Raji (cell line): ENCODE results near the gene BCAS1.

Experiments used
- POLR2A ChIP-seq: IDR thresholded peaks from 2 replicates; pipeline ENCODE4 v1.6.1; 2011; ENCODE audit warnings: low read depth, low read length, control low read depth; ENCODE audit not compliant: insufficient read depth

The BCAS1 gene

DNA sequence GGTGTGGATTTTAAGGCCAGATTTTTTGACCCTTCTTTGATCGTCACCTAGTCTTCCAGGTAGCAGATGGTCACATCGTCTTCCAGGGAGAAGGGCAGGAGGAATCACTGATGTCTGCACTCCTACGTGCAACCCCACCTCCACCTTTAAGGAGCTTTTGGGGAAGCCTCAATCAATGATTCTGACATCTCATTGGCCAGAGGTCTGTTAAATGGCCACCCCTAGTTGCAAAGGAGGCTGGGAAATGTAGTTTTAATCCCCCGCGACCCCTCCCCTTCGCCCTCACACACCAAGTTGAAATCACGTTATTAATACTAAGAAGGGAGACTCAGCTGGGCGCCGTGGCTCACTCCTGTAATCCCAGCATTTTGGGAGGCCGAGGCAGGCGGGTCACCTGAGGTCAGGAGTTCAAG lies 151.4 kb downstream of the BCAS1 start:
- no peak for TF ChIP-seq POLR2A

- no peak for TF ChIP-seq POLR2A
Measured at GRCh38 chr20:53918020-53918311, 152.4 kb downstream of the BCAS1 start.

DNA sequence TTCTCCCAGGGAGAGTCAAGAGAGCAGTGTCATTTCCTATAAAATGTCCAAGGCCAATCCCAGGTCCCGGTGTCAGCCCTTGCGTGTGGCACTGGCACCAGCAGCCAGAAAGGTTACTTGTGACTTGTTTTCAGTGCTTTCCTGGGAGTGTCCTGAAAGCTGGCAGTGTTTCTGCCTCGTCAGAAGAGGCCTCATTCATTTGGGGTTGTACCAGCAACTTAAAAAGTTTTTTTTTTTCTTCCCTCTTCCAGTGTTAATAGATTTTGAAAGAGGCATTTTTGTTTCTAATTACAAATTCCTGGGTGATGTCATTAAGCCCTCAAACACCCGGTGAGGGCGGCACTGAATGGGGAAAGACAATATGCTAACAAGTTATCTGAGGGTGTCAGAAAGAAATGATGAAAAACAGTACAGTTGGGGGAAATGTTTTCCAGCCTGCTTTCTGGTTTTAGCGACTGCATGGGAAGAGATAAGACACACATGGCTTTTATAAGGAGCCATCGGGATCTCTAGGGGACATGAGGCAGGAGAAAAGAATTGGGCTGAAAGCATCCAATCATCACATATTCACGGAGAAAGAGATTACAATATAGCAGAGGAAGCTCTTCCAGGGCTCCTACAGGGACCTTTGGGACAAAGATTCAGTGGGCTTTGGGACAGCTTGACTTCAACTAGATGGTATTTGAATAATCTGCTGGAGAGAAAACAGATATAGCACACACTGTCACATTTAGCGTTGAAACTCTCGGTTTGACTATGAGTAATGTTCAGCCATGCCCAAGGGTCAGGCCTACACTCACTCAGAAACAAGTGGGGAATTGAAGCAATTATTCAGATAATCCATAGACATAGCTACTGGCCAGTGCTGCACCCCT lies 153.0 kb downstream of the BCAS1 start:
- no peak for TF ChIP-seq POLR2A

DNA sequence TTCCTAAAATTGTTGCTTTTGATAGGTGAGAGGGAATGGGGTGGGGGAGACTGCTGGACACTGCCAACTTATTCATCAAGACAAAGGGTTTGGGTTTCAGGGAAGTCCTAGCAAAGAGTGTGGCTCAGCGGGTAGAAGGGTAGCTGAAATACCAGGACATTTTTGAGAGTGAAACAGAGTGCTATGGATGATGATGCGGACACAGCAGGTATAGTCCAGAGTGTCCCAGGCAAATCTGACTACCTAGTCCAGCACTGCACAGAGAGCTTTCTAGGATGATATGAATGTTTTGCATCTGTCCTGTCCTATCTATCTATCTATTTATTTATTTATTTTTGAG lies 154.3 kb downstream of the BCAS1 start:
- TF ChIP-seq POLR2A: no peak

DNA sequence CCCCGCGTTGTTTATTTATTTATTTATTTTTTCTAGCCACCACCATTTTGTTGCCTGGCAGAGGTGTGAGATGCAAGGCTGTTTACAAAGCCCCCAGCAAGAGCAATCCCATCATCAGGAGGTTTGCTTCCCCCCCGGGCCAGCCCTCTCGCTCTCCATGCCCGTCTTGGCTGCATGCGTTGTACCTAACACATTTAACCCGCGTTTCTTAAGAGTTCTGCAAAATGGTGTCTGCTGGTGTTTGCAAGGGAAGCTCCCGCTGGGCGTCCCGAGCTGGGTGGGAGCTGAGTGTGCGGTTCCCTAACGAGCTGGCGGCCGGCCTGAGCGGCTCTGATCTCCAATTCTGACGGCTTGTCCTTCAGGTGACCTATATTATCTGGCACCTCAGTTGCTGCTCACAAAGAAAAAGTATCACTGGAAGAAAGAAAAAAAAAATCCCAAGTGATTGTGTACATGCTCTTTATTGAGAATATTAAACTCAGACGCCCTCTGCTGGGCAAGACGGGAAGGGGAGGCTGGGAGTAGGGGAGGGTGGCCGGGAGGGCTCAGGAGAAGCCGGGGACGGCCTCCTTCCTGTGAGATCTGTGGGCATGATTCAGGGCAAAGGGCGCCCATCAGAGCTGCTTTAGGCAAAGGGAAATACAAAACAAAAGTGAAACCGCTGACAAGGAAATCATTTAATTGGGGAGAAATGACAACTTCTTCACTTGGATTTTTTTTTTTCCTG lies 154.8 kb downstream of the BCAS1 start:
- 0 out of 2 replicates have a peak, but pooled peaks have one; percentile 25 for TF ChIP-seq POLR2A

- TF ChIP-seq POLR2A: no peak
Measured at GRCh38 chr20:53914781-53915445, 155.5 kb downstream of the BCAS1 start.

GRCh38 chr20:53914091-53914780 lies 156.2 kb downstream of the BCAS1 start:
- no peak for TF ChIP-seq POLR2A

DNA sequence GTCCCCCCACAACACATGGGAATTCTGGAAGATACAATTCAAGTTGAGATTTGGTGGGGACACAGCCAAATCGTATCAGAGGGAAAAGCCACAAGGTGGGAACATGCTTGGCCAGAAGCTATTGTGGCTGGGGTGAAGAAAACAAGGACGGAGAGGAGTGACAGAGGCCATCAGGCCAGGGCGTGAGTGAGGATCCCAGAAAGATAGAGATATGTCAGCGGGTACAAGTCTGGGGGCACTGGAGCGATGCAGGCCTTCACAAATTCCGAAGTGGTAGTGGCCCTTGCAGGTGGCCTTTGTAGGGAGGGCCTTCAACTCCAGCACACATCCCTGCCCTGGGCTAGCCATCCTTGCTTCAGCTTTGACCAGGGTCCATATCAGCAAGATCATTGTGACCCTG lies 159.1 kb downstream of the BCAS1 start:
- no peak for TF ChIP-seq POLR2A

DNA sequence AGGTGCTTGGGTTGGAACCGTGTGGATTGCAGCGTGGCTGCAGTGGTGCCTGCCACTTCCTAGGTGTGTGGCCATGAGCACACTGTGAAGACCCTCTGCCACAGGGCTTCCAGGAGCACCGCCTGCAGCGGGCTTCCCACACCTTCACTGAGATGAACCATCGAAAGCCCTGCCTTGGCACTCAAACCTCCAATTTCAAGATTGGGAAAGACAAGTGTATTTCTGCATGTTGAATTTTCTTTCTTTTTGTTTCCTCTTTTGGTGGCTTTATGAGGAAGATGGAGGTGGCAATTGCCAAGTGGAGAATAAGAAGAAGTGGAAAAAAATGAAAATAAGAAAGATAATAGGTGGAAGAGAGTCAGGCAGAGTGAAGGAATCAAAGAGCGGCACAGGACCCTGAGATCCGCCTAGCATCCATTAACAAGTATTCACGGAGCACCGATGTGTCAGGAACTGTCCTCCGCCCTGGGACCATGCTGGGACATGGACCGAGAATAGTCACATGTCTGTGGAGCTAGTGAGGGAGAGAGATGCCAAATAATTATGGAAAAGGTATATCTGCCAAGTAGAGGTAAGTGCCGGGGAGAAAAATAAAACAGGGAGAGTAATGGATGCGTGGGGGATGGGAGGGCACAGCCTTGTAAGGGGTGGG lies 159.9 kb downstream of the BCAS1 start:
- no peak for TF ChIP-seq POLR2A

DNA sequence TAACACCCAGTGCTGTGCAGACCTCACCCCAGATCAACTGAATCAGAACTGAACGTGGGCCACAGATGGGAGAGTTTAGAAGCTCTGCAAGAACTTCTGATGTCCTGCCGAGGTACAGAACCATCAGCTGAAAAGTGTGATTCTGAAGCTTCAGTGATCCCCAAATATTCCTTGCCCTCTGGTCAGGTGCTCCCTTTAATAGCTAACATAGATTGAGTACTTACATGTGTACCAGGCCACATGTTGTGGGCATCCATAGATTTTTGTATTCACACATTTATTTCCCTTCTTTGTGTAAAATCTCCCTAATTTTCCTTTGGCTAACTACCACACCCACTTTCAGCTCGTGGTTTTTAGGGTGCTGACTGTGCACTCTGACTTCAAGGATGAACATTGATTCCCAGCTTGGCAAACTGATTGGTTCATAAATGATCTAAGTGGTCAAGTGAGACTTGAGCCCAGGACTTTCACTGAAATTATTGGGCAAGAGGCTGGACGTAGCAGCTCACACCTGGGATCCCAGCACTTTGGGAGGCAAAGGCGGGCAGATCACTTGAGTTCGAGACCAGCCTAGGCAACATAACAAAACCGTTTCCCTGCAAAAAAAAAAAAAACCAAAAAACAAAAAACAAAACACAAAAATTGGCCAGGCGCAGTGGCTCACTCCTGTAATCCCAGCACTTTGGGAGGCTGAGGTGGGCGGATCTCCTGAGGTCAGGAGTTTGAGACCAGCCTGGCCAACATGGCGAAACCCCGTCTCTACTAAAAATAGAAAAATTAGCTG lies 162.2 kb downstream of the BCAS1 start:
- no peak for TF ChIP-seq POLR2A

- TF ChIP-seq POLR2A: no peak
Measured at GRCh38 chr20:53905820-53906191, 164.6 kb downstream of the BCAS1 start.

GRCh38 chr20:53905019-53905819 lies 165.2 kb downstream of the BCAS1 start:
- no peak for TF ChIP-seq POLR2A

- TF ChIP-seq POLR2A: no peak
Measured at GRCh38 chr20:53904261-53904660, 166.1 kb downstream of the BCAS1 start.

DNA sequence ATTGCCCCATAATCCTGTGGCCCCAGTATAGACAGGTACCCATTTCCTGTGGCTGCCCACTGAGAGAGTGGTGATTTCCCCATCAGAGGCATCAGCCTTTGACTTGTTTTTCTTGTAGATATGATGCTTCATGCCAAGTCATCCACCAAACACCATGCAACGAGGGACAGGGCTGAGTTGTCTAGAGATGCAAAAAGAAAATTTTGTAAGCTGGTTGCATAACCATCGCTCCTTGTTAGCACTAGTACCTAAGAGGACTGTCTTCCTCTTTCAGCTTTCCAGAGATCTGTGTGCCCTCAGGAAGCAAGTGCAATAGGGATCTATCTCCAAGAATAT lies 166.8 kb downstream of the BCAS1 start:
- TF ChIP-seq POLR2A: no peak
